ENCODE results near the gene NUTM2A. TPM values are rescaled to one million over a fixed set of nuclear protein-coding genes. Genes with fewer than 3 reads are reported as not detected.
A peak's percentile ranks its signal among the peaks of the same experiment; 100 is the strongest.
"Not testable (repeated sequence)": the region's sequence is repeated elsewhere in the genome, so short reads cannot be mapped to it uniquely, and the experiment has no call there.

The NUTM2A gene
- under 1 TPM; 0.19 to 0.35 TPM for total RNA-seq

- not testable (repeated sequence) for ATAC-seq (replicated peaks in 1 of 2); H3K9me3 Mint-ChIP-seq; H3K36me3 Mint-ChIP-seq (ENCODE audit: insufficient read depth in 2 of 2)
Observed at GRCh38 chr10:87225148-87225547, at the start of gene NUTM2A. TSS of gene NUTM2A (plus strand) at chr10:87225448. CDS start at chr10:87225831, 383 bp downstream.

GRCh38 chr10:87177587-87177986 lies 47.7 kb upstream of the NUTM2A start:
- ATAC-seq (replicated peaks in 1 of 2); H3K9me3 Mint-ChIP-seq; H3K4me1 Mint-ChIP-seq (ENCODE audit: low read depth); H3K36me3 Mint-ChIP-seq (ENCODE audit: insufficient read depth in 2 of 2); H3K27me3 Mint-ChIP-seq (ENCODE audit: low read depth); DNase-seq; H3K27ac Mint-ChIP-seq; H3K4me3 Mint-ChIP-seq: not testable (repeated sequence)

More at GRCh38 chr10:87225148-87225547, at the start of gene NUTM2A:
- not testable (repeated sequence) for H3K4me1 Mint-ChIP-seq (ENCODE audit: low read depth); H3K4me3 Mint-ChIP-seq; DNase-seq; H3K27me3 Mint-ChIP-seq (ENCODE audit: low read depth); H3K27ac Mint-ChIP-seq

GRCh38 chr10:87184421-87184820 lies 40.8 kb upstream of the NUTM2A start:
- peaks cover 19 to 34% of the 10 kb centered on the region in 2 donors for H3K36me3 Mint-ChIP-seq (ENCODE audit: insufficient read depth in 2 of 2)
- H3K9me3 Mint-ChIP-seq; H3K4me1 Mint-ChIP-seq (ENCODE audit: low read depth); DNase-seq; H3K27me3 Mint-ChIP-seq (ENCODE audit: low read depth); H3K4me3 Mint-ChIP-seq; ATAC-seq (replicated peaks in 1 of 2); H3K27ac Mint-ChIP-seq: not testable (repeated sequence)

DNA sequence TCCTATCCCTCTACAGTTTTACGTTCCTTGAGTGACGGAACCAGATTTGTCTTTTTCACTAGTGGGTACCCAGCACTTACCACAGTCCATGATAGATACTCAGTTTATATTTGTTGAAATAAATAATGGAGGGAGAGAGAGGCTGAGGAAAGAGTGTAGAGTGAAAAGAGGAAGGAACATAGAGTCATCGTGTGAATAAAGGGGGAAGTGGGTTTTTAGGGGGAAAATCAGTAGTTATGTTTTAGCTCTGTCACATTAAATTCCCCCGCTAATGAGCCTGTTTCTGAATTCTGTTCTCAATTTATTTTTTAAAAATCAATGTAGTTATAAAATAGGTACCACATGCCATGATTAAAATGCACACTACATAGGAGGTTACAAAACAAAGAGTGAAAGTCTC lies 39.2 kb upstream of the NUTM2A start:
- not testable (repeated sequence) for H3K27me3 Mint-ChIP-seq (ENCODE audit: low read depth); DNase-seq; H3K4me1 Mint-ChIP-seq (ENCODE audit: low read depth); H3K27ac Mint-ChIP-seq; H3K4me3 Mint-ChIP-seq; ATAC-seq (replicated peaks in 1 of 2); H3K9me3 Mint-ChIP-seq
- H3K36me3 Mint-ChIP-seq (ENCODE audit: insufficient read depth in 2 of 2): peaks cover 19 to 34% of the 10 kb centered on the region in 2 donors

DNA sequence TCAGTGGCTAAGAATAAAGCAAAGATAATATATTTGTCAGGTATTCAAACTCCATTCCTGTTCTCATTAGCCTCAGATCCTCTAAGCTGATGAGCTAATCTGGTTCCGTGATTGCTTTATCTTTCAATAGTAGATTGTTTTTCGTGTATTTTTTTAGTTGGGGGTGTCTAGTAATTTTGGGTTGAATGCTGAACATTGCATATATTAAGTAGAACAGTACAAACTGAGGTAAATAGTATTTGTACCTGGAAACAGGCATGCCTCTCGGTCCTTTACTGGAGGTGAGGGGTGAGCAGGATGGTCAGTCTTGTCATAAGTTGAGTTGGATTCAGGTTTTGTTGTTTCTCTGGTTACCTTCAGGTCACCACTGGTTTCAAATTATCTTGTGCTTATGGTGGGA lies 37.7 kb upstream of the NUTM2A start:
- not testable (repeated sequence) for DNase-seq; H3K4me1 Mint-ChIP-seq (ENCODE audit: low read depth); H3K4me3 Mint-ChIP-seq; H3K27ac Mint-ChIP-seq; H3K27me3 Mint-ChIP-seq (ENCODE audit: low read depth); ATAC-seq (replicated peaks in 1 of 2); H3K9me3 Mint-ChIP-seq
- peaks cover 19 to 34% of the 10 kb centered on the region in 2 donors for H3K36me3 Mint-ChIP-seq (ENCODE audit: insufficient read depth in 2 of 2)

GRCh38 chr10:87191841-87192240 lies 33.4 kb upstream of the NUTM2A start:
- H3K27me3 Mint-ChIP-seq (ENCODE audit: low read depth); H3K9me3 Mint-ChIP-seq; H3K27ac Mint-ChIP-seq; DNase-seq; H3K4me1 Mint-ChIP-seq (ENCODE audit: low read depth); ATAC-seq (replicated peaks in 1 of 2); H3K4me3 Mint-ChIP-seq: not testable (repeated sequence)
- H3K36me3 Mint-ChIP-seq (ENCODE audit: insufficient read depth in 2 of 2): peaks cover 6 to 16% of the 10 kb centered on the region in 2 donors

GRCh38 chr10:87200924-87201323 lies 24.3 kb upstream of the NUTM2A start:
- peak overlapping the region; percentile 35 for H3K27ac Mint-ChIP-seq
- DNase-seq: peak; percentile 4 to 36

GRCh38 chr10:87204801-87205200 lies 20.4 kb upstream of the NUTM2A start:
- not testable (repeated sequence) for H3K9me3 Mint-ChIP-seq; DNase-seq; ATAC-seq (replicated peaks in 1 of 2); H3K36me3 Mint-ChIP-seq (ENCODE audit: insufficient read depth in 2 of 2); H3K27me3 Mint-ChIP-seq (ENCODE audit: low read depth); H3K4me3 Mint-ChIP-seq; H3K27ac Mint-ChIP-seq
- peaks cover 20% of the 10 kb centered on the region for H3K4me1 Mint-ChIP-seq (ENCODE audit: low read depth)

More at GRCh38 chr10:87200924-87201323, 24.3 kb upstream of the NUTM2A start:
- H3K36me3 Mint-ChIP-seq (ENCODE audit: insufficient read depth in 2 of 2); H3K27me3 Mint-ChIP-seq (ENCODE audit: low read depth); H3K9me3 Mint-ChIP-seq: not testable (repeated sequence)
- Mint-ChIP-seq H3K4me3 (peak overlapping the region in 1 of 2 donors; percentile 68), H3K4me1 (ENCODE audit: low read depth) (peaks cover 20% of the 10 kb centered on the region)
- peak; percentile 64 to 76 for ATAC-seq (replicated peaks in 1 of 2)

GRCh38 chr10:87206922-87207321 lies 18.3 kb upstream of the NUTM2A start:
- H3K36me3 Mint-ChIP-seq (ENCODE audit: insufficient read depth in 2 of 2); H3K27ac Mint-ChIP-seq; H3K4me3 Mint-ChIP-seq; H3K27me3 Mint-ChIP-seq (ENCODE audit: low read depth); H3K9me3 Mint-ChIP-seq; ATAC-seq (replicated peaks in 1 of 2); DNase-seq: not testable (repeated sequence)
- peaks cover 14% of the 10 kb centered on the region for H3K4me1 Mint-ChIP-seq (ENCODE audit: low read depth)

GRCh38 chr10:87210309-87210708 lies 14.9 kb upstream of the NUTM2A start:
- H3K9me3 Mint-ChIP-seq; H3K4me1 Mint-ChIP-seq (ENCODE audit: low read depth); DNase-seq; H3K36me3 Mint-ChIP-seq (ENCODE audit: insufficient read depth in 2 of 2); H3K4me3 Mint-ChIP-seq; ATAC-seq (replicated peaks in 1 of 2); H3K27ac Mint-ChIP-seq; H3K27me3 Mint-ChIP-seq (ENCODE audit: low read depth): not testable (repeated sequence)

GRCh38 chr10:87211848-87212247 lies 13.4 kb upstream of the NUTM2A start:
- H3K27ac Mint-ChIP-seq; H3K36me3 Mint-ChIP-seq (ENCODE audit: insufficient read depth in 2 of 2); H3K27me3 Mint-ChIP-seq (ENCODE audit: low read depth); H3K4me3 Mint-ChIP-seq; H3K4me1 Mint-ChIP-seq (ENCODE audit: low read depth); DNase-seq; H3K9me3 Mint-ChIP-seq: not testable (repeated sequence)
- ATAC-seq (replicated peaks in 1 of 2): peak in 1 of 2 donors; percentile 23

- H3K9me3 Mint-ChIP-seq: not testable (repeated sequence)
Observed at GRCh38 chr10:87213150-87213765, 12.0 kb upstream of the NUTM2A start.

DNA sequence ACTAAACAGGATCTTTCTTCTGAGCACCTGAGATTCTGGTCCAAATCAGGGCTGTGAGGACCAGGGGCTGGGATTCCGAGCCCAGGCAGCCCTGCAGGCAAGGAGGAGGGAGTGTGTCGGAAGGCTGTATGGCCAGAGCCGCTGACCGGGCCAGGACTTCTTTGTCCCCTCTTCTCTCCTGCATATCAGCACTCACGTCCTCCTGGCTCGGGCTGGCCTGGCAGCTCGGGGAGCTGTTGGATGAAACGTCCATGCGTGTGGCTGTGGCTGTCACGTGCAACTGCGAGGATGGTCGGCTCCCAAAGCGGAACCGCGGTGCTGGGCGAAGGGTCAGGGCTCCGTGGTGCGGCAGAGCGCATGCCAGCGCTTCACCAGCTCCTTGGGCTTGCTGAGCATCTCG lies 11.4 kb upstream of the NUTM2A start:
- not testable (repeated sequence) for H3K4me1 Mint-ChIP-seq (ENCODE audit: low read depth); ATAC-seq (replicated peaks in 1 of 2); H3K4me3 Mint-ChIP-seq; H3K36me3 Mint-ChIP-seq (ENCODE audit: insufficient read depth in 2 of 2); H3K27ac Mint-ChIP-seq; H3K9me3 Mint-ChIP-seq; DNase-seq; H3K27me3 Mint-ChIP-seq (ENCODE audit: low read depth)

More at GRCh38 chr10:87213150-87213765, 12.0 kb upstream of the NUTM2A start:
- not testable (repeated sequence) for H3K36me3 Mint-ChIP-seq (ENCODE audit: insufficient read depth in 2 of 2); DNase-seq; H3K27ac Mint-ChIP-seq; H3K27me3 Mint-ChIP-seq (ENCODE audit: low read depth); H3K4me1 Mint-ChIP-seq (ENCODE audit: low read depth); H3K4me3 Mint-ChIP-seq
- peak; percentile 56 to 66 for ATAC-seq (replicated peaks in 1 of 2)

DNA sequence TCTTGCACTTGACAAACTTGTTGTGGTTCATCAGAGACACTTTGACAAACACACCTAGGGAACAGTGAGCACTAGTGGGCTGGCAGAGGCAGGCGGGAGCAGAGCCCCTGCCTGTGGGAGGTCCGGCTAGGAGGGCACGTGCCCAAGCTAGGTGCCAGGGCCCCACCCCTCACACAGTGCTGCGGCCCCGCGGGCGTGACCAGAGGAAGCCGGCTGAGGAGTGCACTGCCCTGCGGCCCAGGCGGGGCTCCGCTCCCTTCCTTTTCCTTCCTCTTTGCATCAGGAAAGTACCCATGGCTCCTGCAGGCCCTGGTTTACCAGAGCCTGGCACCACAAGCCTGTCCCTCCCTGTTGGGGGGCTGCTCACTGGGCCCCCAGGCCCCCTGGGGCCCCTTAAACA lies 9.1 kb upstream of the NUTM2A start:
- not testable (repeated sequence) for H3K4me3 Mint-ChIP-seq; H3K27me3 Mint-ChIP-seq (ENCODE audit: low read depth); H3K4me1 Mint-ChIP-seq (ENCODE audit: low read depth); H3K9me3 Mint-ChIP-seq; DNase-seq; H3K27ac Mint-ChIP-seq; ATAC-seq (replicated peaks in 1 of 2); H3K36me3 Mint-ChIP-seq (ENCODE audit: insufficient read depth in 2 of 2)
